B cell (primary cell): Measurements from ENCODE around the gene IAPP. TPM values are rescaled to one million over a fixed set of nuclear protein-coding genes. Genes with fewer than 3 reads are reported as not detected.

Experiments used
- ATAC-seq: fragments of 200-7000 bp; cut with Tn5 transposase; one replicate; pipeline ENCODE4 v1.10.0; 2021; ENCODE audit warnings: low read depth, mild to moderate bottlenecking, moderate number of reproducible peaks, moderate library complexity
- CTCF ChIA-PET: fragments of 350-600 bp; sonication (Branson Sonifier 250); formaldehyde crosslinking; loops from one replicate; lab custom pipeline; 2021; ENCODE audit warnings: antibody characterized with exemption, inconsistent platforms; lab: Charles Lee
- POLR2A ChIA-PET: fragments of 350-600 bp; sonication (Branson Sonifier 250); formaldehyde crosslinking; loops from one replicate; lab custom pipeline; 2021; ENCODE audit warnings: antibody characterized with exemption; lab: Charles Lee
- DNase-seq: peaks from one replicate; pipeline ENCODE4 v3.0.0; 2013
- H2AFZ ChIP-seq: 2 replicates; pipeline ENCODE4 v1.6.1; 2012; ENCODE audit warnings: mild to moderate bottlenecking, low read depth, low read length; ENCODE audit not compliant: insufficient read depth, poor library complexity, severe bottlenecking
- H3K27ac ChIP-seq, 2 donors: 1 replicate in 1 of 2; 2 replicates in 1 of 2; pipeline ENCODE4 v1.5.1; 2012 to 2013; ENCODE audit warnings: low read length in 2 of 2, mild to moderate bottlenecking in 2 of 2, moderate library complexity in 1 of 2
- H3K27me3 ChIP-seq, 4 experiments: fragments of 200-600 bp in 1 of 4; sonication (generic) in 1 of 4; replicated peaks in 1 of 4; 1 replicate in 2 of 4; 2 replicates in 2 of 4; pipeline versions ENCODE4 v1.6.1 to v1.7.0; 2013 to 2016; ENCODE audit warnings: low read length in 3 of 4, mild to moderate bottlenecking in 2 of 4, mixed read lengths in 1 of 4, moderate library complexity in 1 of 4; ENCODE audit not compliant: insufficient read depth in 4 of 4, control insufficient read depth in 3 of 4; ENCODE audit errors: control extremely low read depth in 1 of 4
- H3K36me3 ChIP-seq, 2 experiments: replicated peaks in 1 of 2; 1 replicate in 1 of 2; 2 replicates in 1 of 2; pipeline versions ENCODE4 v1.6.1 to v1.7.1; 2013; ENCODE audit warnings: low read length in 1 of 2; ENCODE audit not compliant: insufficient read depth in 2 of 2, control insufficient read depth in 1 of 2; ENCODE audit errors: control extremely low read depth in 1 of 2, extremely low read depth in 1 of 2
- H3K4me1 ChIP-seq, 2 donors: fragments of 200-600 bp in 1 of 2; sonication (generic) in 1 of 2; 1 replicate in 1 of 2; 2 replicates in 1 of 2; pipeline versions ENCODE4 v1.5.1 to v1.6.1; 2013 to 2017; ENCODE audit warnings: low read length in 2 of 2; ENCODE audit not compliant: control insufficient read depth in 2 of 2, insufficient read depth in 2 of 2
- H3K4me2 ChIP-seq: replicated peaks from 2 replicates; pipeline ENCODE3; 2012; ENCODE audit warnings: mild to moderate bottlenecking, low read depth, low read length; ENCODE audit not compliant: poor library complexity, severe bottlenecking
- H3K4me3 ChIP-seq, 5 experiments: fragments of 200-600 bp in 1 of 5; sonication (generic) in 1 of 5; 1 replicate in 3 of 5; 2 replicates in 2 of 5; pipeline versions ENCODE4 v1.5.1 to v1.7.0; 2011 to 2016; ENCODE audit warnings: low read length in 4 of 5, mild to moderate bottlenecking in 4 of 5, low read depth in 2 of 5, control low read depth in 1 of 5, moderate library complexity in 1 of 5; ENCODE audit not compliant: insufficient read depth in 1 of 5; ENCODE audit errors: control extremely low read depth in 1 of 5, extremely low read depth in 1 of 5
- H3K79me2 ChIP-seq: fragments of 200-600 bp; sonication (generic); one replicate; pipeline ENCODE4 v1.6.0; 2016; ENCODE audit warnings: low read length; ENCODE audit not compliant: control insufficient read depth, insufficient read depth
- H3K9ac ChIP-seq: fragments of 200-600 bp; sonication (generic); 2 replicates; pipeline ENCODE4 v1.6.1; 2017; ENCODE audit warnings: mild to moderate bottlenecking, low read length, moderate library complexity
- H3K9me3 ChIP-seq, 3 donors: one replicate each; pipeline versions ENCODE4 v1.6.1 to v1.7.1; 2013; ENCODE audit warnings: low read length in 2 of 3; ENCODE audit not compliant: control insufficient read depth in 2 of 3, insufficient read depth in 1 of 3; ENCODE audit errors: control extremely low read depth in 1 of 3
- H4K20me1 ChIP-seq: 2 replicates; pipeline ENCODE4 v1.6.0; 2012; ENCODE audit warnings: mild to moderate bottlenecking, low read length; ENCODE audit not compliant: insufficient read depth, control insufficient read depth, poor library complexity, severe bottlenecking
- H3K27ac Mint-ChIP-seq: one replicate; pipeline ENCODE4 v1.8.0; 2021; ENCODE audit warnings: mixed read lengths
- H3K27me3 Mint-ChIP-seq: one replicate; pipeline ENCODE4 v1.8.0; 2021; ENCODE audit warnings: mixed read lengths
- H3K4me1 Mint-ChIP-seq: one replicate; pipeline ENCODE4 v1.8.0; 2021; ENCODE audit warnings: mixed read lengths
- H3K4me3 Mint-ChIP-seq: one replicate; pipeline ENCODE4 v1.8.0; 2021; ENCODE audit warnings: mixed read lengths
- H3K9me3 Mint-ChIP-seq: one replicate; pipeline ENCODE4 v1.8.0; 2022; ENCODE audit warnings: mixed read lengths; ENCODE audit not compliant: insufficient read depth
- CTCF ChIP-seq: fragments of 200-600 bp; IDR thresholded peaks from one replicate; pipeline ENCODE4 v1.8.0; 2022; ENCODE audit warnings: antibody characterized with exemption, mild to moderate bottlenecking
- EZH2 ChIP-seq: IDR thresholded peaks from 2 replicates; pipeline ENCODE4 v1.6.1; 2012; ENCODE audit warnings: borderline replicate concordance, low read depth, mild to moderate bottlenecking, moderate library complexity, low read length; ENCODE audit not compliant: insufficient read depth, poor library complexity, severe bottlenecking
- WGBS: methylation state at CpG from one replicate; pipeline ENCODE4 v1.1.5; 2013; ENCODE audit warnings: missing lambda C conversion rate; ENCODE audit not compliant: insufficient coverage; 5-methylcytosine and 5-hydroxymethylcytosine counted together
- intact Hi-C: fragments of 100-400 bp; cut with micrococcal nuclease; formaldehyde crosslinking; loops from one replicate; pipeline ENCODE4 v1.10.0; 2022
- polyA plus RNA-seq: library from polyadenylated mRNA; depleted of rRNA; stranded (reverse); fragments of >200 nt; gene quantifications from 2 replicates; pipeline ENCODE4 v1.2.3, GENCODE V29; 2012
- total RNA-seq, 2 donors: library from RNA; stranded (reverse); fragments of 120-200 nt in 1 of 2; gene quantifications; 1 replicate in 1 of 2; 2 replicates in 1 of 2; pipeline versions ENCODE4 v1.2.3 to v1.2.4, GENCODE V29; 2013 to 2022

IAPP gene
- total and polyA plus RNA-seq, 2 donors (not counting 1 experiment from before 2014, with no cell fraction given) = not detected

GRCh38 chr12:21337959-21338744 lies 34.5 kb upstream of the IAPP start:
- CTCF ChIA-PET = no interaction called here
- Histone ChIP-seq H4K20me1 (no peaks in the 10 kb centered on the region), H3K27ac (no peak overlapping the region)

More at GRCh38 chr12:21337959-21338744, 34.5 kb upstream of the IAPP start:
- Mint-ChIP-seq H3K27ac (no peak overlapping the region), H3K4me3 (no peak overlapping the region), H3K9me3 (no peaks in the 10 kb centered on the region), H3K4me1 (no peaks in the 10 kb centered on the region), H3K27me3 (no peaks in the 10 kb centered on the region)
- Histone ChIP-seq H3K36me3 (no peaks in the 10 kb centered on the region), H3K9ac (no peak overlapping the region), H3K27me3 (no peaks in the 10 kb centered on the region), H3K4me3 (no peak overlapping the region), H3K4me1 (no peaks in the 10 kb centered on the region), H3K79me2 (no peaks in the 10 kb centered on the region), H2AFZ (no peak overlapping the region), H3K9me3 (no peaks in the 10 kb centered on the region), H3K4me2 (no peak overlapping the region)
- TF ChIP-seq EZH2 = no peak
- no peak for TF ChIP-seq CTCF
- intact Hi-C loops = no loop called here
- POLR2A ChIA-PET = no interaction called here
- ATAC-seq (no peak), DNase-seq (no peak)
- 95% methylated on average over 5 of the region's 6 CpGs for WGBS
